ENCODE results near the gene HIF3A.

Gene HIF3A

DNA sequence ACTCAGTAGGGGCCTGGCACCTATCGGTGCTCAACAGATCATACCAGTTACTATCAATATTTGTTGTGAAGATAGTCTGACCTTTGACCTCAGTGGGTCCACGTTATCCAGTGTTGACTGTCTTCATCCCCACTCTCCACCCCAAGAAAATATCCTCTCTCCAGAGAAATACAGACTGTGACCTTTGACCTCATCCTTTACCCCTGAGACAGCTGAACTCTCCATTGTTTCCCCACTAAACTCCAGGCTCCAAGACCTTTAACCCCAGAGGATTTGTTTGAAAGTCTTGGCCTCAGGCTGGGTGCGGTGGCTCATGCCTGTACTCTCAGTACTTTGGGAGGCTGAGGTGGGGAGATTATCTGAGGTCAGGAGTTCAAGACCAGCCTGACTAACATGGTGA, 27.4 kb downstream of the HIF3A start:
- DNase-seq (ENCODE audit: low read depth, low spot score) = no peak
- H3K4me3 ChIP-seq (ENCODE audit: low read depth, low read length) = no peak overlapping the region
- CTCF ChIA-PET = no interaction called here
- TF ChIP-seq, protein P1, sequence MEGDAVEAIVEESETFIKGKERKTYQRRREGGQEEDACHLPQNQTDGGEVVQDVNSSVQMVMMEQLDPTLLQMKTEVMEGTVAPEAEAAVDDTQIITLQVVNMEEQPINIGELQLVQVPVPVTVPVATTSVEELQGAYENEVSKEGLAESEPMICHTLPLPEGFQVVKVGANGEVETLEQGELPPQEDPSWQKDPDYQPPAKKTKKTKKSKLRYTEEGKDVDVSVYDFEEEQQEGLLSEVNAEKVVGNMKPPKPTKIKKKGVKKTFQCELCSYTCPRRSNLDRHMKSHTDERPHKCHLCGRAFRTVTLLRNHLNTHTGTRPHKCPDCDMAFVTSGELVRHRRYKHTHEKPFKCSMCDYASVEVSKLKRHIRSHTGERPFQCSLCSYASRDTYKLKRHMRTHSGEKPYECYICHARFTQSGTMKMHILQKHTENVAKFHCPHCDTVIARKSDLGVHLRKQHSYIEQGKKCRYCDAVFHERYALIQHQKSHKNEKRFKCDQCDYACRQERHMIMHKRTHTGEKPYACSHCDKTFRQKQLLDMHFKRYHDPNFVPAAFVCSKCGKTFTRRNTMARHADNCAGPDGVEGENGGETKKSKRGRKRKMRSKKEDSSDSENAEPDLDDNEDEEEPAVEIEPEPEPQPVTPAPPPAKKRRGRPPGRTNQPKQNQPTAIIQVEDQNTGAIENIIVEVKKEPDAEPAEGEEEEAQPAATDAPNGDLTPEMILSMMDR (IDR thresholded peaks at IDR 0.05; ENCODE audit: insufficient read depth, low read length, missing control alignments) = no peak
- POLR2A ChIA-PET = no interaction called here

- DNase-seq (ENCODE audit: low read depth, low spot score) = no peak
- no peak overlapping the region for H3K4me3 ChIP-seq (ENCODE audit: low read depth, low read length)
- TF ChIP-seq, protein P1 (IDR thresholded peaks at IDR 0.05; ENCODE audit: insufficient read depth, low read length, missing control alignments) = no peak
- ChIA-PET POLR2A (no interaction called here), CTCF (interaction anchor here (1.3 kb wide), 1 partner anchor 45 kb away, joined by 5 read pairs; no protein-coding TSS in a partner anchor)
Measured at GRCh38 chr19:46326608-46327007, 29.8 kb downstream of the HIF3A start.

DNA sequence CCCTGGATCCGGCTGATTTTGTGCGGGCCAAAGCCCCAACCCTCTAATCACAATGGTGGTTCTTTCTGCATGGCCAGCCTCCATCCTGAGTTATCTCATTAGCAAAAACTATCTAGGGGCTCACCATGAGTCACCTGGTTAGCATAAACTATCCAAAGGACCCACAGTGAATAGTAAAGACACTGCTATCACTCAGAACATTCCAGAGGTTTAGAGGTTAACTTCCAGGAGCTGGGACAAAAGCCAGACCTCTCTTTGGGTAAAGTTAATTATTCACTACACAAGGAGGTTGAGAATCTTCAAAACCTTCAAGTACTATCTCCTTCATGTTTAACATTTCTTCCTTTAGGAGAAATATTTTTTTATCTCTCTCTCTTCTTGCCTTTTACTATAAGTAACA, 31.2 kb downstream of the HIF3A start:
- H3K4me3 ChIP-seq (ENCODE audit: low read depth, low read length) = no peak overlapping the region
- DNase-seq (ENCODE audit: low read depth, low spot score) = no peak
- TF ChIP-seq, protein P1 (IDR thresholded peaks at IDR 0.05; ENCODE audit: insufficient read depth, low read length, missing control alignments) = no peak
- POLR2A ChIA-PET = no interaction called here
- CTCF ChIA-PET = interaction anchor here (1.1 kb wide), 1 partner anchor 20 kb away, joined by 3 read pairs; no protein-coding TSS in a partner anchor

GRCh38 chr19:46330319-46330918, 33.6 kb downstream of the HIF3A start:
- POLR2A ChIA-PET = no interaction called here
- TF ChIP-seq, protein P1 (IDR thresholded peaks at IDR 0.05; ENCODE audit: insufficient read depth, low read length, missing control alignments) = no peak
- CTCF ChIA-PET = no interaction called here
- H3K4me3 ChIP-seq (ENCODE audit: low read depth, low read length) = no peak overlapping the region
- no peak for DNase-seq (ENCODE audit: low read depth, low spot score)

DNA sequence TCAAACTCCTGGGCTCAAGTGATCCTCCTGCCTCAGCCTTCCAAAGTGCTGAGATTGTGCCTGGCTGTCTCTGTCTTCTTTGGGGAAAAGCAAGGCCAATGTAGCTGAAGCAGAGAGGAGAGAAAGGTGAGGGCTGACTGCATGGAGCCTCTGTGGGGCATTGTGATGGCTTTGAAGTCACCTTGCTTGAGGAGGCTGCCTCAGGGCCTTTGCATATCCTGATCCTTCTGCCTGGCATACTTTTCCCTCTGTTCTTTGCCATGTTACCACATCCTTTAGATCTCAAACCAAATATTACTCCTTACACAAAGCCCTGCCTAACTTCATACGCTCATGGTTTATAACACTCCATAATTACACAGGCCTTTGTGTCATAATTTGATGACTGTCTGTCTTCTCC, 40.6 kb downstream of the HIF3A start:
- DNase-seq (ENCODE audit: low read depth, low spot score) = no peak
- POLR2A ChIA-PET = no interaction called here
- no peak overlapping the region for H3K4me3 ChIP-seq (ENCODE audit: low read depth, low read length)
- CTCF ChIA-PET = interaction anchor here (0.8 to 1.5 kb wide), 4 partner anchors 9 to 309 kb away, joined by 3 to 4 read pairs (median 4); partner anchors contain the start of gene PPP5C
- TF ChIP-seq, protein P1 (IDR thresholded peaks at IDR 0.05; ENCODE audit: insufficient read depth, low read length, missing control alignments) = no peak

DNA sequence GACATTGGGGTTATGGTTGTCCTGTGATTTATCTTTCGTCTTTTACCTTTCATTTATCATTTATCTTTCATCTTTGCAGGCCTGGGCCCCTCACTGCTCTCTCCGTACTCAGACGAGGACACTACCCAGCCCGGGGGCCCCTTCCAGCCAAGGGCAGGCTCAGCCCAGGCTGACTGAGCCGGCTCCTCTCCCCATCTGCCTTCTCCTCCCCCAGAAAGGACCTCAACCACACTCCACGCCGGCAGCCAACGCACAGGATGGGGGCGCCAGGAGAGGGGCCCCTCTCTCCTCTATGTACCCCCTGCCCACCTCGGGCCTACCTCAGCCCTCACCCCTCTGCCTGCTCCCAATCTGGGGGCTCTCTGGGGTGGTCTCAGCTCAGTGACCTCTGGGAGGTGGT, 42.6 kb downstream of the HIF3A start:
- ChIA-PET POLR2A (no interaction called here), CTCF (no interaction called here)
- TF ChIP-seq, protein P1 (IDR thresholded peaks at IDR 0.05; ENCODE audit: insufficient read depth, low read length, missing control alignments) = no peak
- H3K4me3 ChIP-seq (ENCODE audit: low read depth, low read length) = no peak overlapping the region
- DNase-seq (ENCODE audit: low read depth, low spot score) = no peak

Data from AG04449 (cell line).